Transverse colon (tissue), 4 donors: ENCODE measurements around the gene TMEM53.

Experiments
- CTCF ChIP-seq, 5 experiments: fragments of 200-600 bp in 3 of 5; fragments of 450-650 bp in 2 of 5; sonication (generic) in 3 of 5; IDR thresholded peaks; 1 replicate in 2 of 5; 2 replicates in 3 of 5; pipeline ENCODE4 v1.5.1; 2016 to 2017; ENCODE audit warnings: antibody characterized with exemption in 5 of 5, inconsistent platforms in 3 of 5, mild to moderate bottlenecking in 2 of 5, moderate library complexity in 1 of 5
- POLR2A ChIP-seq: fragments of 450-650 bp; IDR thresholded peaks from one replicate; pipeline ENCODE4 v1.6.1; 2016; ENCODE audit warnings: antibody characterized with exemption, mild to moderate bottlenecking, moderate library complexity
- POLR2AphosphoS5 ChIP-seq, 3 donors: sonication (generic); formaldehyde crosslinking; IDR thresholded peaks; one replicate each; pipeline ENCODE4 v1.6.1; 2016; ENCODE audit warnings: antibody characterized with exemption in 3 of 3

GRCh38 chr1:44636083-44636687 lies 38.1 kb downstream of the TMEM53 start:
- no peak for TF ChIP-seq CTCF (IDR thresholded peaks at IDR 0.05)
- no peak for TF ChIP-seq POLR2AphosphoS5 (IDR thresholded peaks at IDR 0.05)
- no peak for TF ChIP-seq POLR2A
